Gastroesophageal sphincter (tissue), 3 donors: ENCODE data around the gene SH3RF1.

Experiments used
- CTCF ChIP-seq, 4 experiments: fragments of 200-600 bp in 2 of 4; fragments of 450-650 bp in 2 of 4; sonication (generic) in 1 of 4; IDR thresholded peaks; one replicate each; pipeline ENCODE4 v1.5.1; 2017 to 2019; ENCODE audit warnings: antibody characterized with exemption in 4 of 4, mild to moderate bottlenecking in 2 of 4, moderate library complexity in 2 of 4
- POLR2A ChIP-seq, 2 donors: fragments of 450-650 bp; IDR thresholded peaks; one replicate each; pipeline ENCODE4 v1.6.1; 2017; ENCODE audit warnings: antibody characterized with exemption in 2 of 2, mild to moderate bottlenecking in 2 of 2, moderate library complexity in 1 of 2
- POLR2AphosphoS5 ChIP-seq: sonication (generic); formaldehyde crosslinking; IDR thresholded peaks from one replicate; pipeline ENCODE4 v1.6.1; 2017; ENCODE audit warnings: antibody characterized with exemption

- TF ChIP-seq CTCF (IDR thresholded peaks at IDR 0.05) (no peak), POLR2A (IDR thresholded peaks at IDR 0.05) (no peak), POLR2AphosphoS5 (no peak)
Observed at GRCh38 chr4:169208090-169208455, 62.7 kb downstream of the SH3RF1 start.
